HG03103 (cell line): Measurements from ENCODE around the gene JAKMIP1.

Experiments used
- ATAC-seq: cut with Tn5 transposase; IDR thresholded peaks from one replicate; pipeline ENCODE4 v1.9.1; 2021; ENCODE audit warnings: low read depth; ENCODE audit not compliant: unreplicated experiment

Gene JAKMIP1

DNA sequence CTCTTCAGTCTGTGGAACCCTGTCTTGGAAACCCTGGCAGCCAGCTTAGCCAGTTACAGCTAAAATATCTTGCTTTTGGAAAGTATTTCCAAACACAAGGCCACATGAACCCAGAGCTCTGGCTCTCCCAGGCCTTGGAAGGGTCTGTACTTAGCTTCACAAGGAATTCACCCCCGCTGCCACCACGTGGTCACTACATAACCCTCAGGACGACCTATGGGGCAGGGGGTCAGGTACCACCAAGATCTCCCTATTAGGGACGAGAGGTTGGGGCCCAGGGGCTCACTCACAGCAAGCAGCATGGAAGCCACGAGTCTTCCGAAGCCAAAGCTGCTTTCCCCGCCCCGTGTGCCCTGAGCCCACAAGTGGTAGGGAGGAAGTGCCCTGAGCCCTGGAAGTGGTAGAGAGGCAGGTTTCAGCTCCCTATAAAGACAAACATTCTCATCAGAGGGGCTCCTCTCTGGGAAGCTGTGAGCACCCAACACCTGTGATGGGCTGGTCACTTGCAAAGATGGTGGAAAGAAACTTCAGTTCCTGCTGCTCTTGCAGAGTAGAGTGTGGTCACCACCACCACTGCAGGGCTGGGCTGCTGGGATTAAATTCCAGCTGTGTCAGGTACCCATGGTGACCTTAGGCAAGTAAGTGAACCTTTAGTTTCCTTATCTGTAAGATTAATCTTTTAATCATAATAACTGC is 4.7 kb upstream of the JAKMIP1 start:
- ATAC-seq = no peak

DNA sequence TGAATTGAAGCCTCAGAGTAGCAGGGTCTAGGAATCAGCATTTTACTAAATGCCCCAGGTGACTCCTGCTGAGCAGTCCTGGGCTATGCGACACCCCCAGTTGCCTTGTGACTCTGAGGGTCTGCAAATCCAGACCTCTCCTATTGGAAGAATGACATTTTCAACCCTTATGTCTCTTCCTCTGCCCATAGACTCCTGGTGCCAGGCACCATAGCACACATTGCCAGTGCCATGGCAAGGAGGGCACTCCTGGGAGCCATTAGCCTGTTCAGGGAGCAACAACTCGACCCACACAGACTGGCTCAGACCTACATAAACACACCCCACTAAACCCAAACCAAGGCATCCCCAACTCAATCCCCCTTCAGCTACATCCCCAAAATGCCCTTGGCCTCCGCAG is 3.7 kb upstream of the JAKMIP1 start:
- ATAC-seq = no peak

DNA sequence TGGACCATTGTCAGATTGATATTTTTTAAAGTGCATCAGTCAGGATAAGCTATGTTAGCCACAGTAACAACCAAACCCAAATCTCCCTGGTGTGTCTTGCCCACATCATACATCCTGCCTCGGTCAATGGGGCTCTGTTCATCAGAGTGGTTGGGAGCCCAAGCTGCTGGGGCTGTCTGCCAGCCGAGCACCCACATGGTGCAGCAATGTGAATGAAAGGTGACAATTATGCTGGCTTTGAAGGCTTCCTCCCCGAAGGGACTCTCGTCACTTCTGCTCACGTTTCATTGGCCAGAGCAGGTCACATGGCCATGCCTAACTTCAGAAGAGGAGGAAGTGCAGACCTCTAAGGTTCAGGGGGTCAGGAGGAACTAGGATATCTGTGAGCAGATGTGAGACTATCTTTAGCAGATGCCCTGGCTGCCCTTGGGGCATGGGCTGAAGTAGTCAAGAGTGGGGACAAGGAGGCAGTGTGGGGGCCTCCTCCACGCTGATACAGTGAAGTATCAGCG is 1.3 kb upstream of the JAKMIP1 start:
- no peak for ATAC-seq

DNA sequence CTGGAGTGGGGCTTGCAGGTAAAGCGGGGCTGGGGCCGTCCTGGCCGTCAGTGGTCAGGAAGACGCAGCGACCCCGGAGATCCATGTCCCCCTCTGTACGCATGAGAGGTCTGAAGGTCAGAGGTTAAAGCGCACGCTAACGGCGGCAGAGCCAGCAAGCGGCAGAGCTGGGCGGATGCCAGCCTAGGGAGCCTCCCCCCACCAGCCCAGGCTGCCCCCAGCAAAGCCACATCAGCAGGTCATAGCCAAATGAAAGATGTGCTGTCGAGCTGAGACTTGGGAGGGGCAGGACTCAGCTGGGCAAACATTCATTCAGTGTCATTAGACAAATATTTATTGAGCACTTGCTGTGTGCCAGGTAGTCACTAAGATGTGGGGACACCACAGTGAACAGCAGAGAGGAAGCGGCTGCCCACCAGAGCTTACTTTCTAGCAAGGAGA is 593 bp upstream of the JAKMIP1 start:
- no peak for ATAC-seq

DNA sequence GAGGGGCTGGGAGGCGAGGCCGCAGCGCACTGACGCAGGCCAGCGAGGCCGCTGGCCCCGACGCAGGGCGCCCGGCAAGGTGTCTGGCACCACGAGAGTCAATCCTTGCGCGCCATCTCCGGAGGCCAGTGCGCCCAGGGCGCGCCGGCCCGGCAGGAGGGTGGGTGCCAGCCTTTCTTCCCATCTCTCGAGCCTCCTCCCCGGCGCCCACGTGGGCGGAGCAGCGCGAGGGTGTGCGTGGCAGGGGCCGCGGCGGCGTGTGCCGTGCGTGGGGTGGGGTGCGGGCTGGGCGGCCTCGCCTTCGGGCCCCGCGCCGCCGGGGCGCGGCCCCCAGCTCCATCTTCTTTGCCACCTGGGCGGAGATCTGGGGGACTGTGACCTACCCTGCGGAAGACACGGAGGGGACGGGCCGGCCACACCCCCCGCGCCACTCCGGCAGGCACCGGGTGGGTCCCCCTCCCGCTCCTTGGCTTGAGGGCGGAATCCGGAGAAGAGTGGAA is 877 bp downstream of the JAKMIP1 start:
- no peak for ATAC-seq

DNA sequence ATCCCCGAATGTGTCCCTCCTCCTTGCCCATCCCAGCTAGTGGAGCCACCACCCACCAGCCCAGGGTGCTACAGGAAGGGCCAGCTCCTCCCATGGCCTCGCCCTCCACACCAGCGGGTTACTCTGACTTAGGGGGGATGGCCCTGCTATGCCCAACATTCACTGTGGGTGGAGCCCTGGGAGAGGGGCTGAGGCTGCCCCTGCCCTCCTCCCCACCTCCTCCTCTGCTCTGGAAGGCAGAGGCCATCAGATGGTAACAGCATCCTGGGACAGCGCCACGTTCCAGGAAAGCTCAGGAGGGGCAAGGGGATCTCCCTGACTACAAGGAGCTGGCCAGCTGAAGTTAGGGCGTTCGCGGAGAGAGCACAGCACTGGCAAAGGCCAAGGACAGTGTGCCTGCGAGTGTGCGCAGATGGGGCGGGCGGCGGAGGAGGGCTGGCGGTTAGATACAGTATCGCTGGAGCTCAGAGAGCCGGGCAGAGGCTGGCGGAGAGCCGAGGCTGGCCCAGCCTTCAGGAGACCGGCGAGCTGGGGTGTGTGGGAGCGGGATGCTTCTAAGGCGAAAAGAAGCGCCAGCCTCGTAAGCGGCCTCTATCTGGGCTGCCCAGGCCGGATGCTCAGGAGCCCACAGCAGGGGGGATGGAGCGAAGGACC is 1.5 kb downstream of the JAKMIP1 start:
- ATAC-seq = no peak

DNA sequence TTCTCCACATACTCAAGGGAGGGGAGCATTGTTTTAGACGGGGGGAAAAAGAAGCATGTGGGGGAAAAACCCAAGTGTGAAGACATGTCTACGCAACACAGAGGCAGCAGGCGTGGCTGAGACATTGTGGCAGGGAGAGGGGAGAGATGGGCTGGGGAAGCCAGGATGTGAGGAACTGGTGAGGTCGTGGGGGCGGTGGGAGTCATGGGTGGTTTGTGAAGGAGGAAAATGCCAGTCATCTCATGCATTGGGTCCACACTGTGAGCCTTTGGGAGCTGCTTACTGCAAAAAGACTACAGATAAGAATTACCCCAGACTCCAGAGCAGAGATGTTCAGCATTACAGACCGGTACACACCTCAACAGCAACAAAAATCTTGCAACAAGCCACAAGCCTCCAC is 2.1 kb downstream of the JAKMIP1 start:
- ATAC-seq = no peak

DNA sequence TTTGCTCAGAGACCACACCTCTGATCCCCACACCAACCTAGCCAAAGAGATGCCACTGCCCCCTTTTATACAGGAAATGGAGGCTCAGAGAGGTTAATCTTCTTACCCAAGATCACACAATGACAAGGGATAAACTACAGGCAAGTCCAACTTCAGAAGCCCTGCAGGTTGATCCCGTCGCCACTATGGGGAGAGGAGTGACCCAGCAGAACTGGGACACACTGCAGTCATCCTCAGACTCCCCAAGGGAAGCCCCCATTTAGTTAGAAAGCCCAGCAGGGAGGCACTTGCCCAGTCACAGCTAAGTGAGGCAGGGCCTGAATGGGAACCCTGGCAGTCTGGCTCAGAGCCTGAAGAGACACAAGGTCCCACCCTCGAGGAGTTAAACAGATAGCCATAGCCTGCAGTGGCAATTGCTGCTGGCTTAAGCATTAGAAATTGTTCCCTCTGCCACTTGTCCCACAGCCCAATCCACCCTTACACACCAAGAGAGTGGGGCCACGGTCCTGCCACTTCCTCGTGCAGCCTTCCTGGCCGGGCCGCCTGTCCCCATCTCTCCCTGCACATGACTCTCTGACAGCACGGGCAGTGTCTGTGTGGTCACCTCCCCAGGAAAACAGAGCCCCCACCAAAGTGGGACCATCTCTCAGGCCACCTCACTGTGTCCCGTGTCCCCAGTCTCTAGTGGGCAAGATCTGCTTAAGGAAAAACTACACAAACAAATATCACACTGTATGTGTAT is 2.7 kb downstream of the JAKMIP1 start:
- ATAC-seq = no peak

DNA sequence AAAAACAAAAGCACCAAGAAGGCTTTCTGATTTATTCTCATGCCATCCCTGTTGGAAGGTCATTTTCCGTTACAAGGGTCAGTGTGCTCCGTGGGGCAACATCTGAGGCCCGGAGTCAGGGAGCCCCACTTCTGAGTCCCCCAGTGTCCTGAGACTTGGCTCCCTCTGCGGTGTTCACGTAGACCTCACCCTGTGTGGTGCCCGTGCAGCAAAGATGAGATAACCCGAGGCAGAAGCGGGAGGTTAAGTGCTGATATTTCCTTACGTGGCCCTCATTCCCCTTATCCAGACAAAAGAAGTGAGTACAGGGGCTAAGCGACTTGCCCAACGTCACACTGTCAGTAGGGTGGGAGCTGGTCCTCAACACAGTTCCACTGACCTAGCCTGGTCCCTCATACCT is 3.5 kb downstream of the JAKMIP1 start:
- ATAC-seq = no peak

DNA sequence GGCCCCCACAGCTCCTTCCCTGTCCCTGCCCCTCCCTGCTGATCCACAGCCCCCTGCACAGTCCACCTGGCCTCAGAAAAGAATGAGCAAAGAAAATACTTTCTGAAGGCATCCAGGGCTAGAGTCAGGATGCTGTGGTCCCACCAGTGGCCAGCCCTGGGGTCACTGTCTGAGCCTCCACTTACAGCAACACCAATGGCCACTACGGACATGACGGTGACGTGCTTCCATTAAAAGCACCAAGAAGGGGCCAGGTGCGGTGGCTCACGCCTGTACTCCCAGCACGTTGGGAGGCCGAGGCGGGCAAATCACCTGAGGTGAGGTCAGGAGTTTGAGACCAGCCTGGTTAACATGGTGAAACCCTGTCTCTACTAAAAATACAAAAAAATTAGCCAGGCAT is 4.0 kb downstream of the JAKMIP1 start:
- no peak for ATAC-seq

DNA sequence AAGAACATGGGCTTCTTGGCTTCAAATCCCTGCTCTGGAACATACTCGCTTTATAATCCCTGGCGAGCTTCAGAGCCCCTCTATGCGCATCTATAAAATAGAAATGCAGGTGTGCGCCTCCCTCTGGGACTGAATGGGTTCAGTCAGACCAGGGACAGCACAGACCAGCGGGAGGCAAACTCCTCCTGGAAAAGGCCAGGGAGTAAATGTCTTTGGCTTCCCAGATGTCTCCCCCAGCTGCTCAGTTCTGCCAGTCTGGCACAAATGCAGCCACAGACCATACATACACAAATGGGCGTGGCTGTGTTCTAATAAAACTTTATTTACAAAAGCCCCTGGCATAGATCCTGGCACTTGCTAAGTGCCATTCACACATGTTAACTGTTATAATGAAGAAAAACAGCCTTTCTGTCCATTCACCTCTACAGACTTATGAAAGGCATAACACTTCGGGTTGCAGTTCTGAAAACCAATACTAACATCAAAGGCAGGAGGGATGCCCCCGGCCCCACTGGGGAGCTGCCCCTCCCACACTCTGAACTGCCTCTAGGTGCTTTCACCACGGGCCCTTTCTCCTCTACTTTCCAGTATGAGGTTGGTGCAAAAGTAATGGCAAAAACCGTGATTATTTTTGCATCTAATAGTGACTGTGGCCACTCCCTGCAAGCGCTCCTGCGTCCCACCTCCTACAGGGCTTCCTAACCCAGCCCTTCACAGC is 4.6 kb downstream of the JAKMIP1 start:
- no peak for ATAC-seq

DNA sequence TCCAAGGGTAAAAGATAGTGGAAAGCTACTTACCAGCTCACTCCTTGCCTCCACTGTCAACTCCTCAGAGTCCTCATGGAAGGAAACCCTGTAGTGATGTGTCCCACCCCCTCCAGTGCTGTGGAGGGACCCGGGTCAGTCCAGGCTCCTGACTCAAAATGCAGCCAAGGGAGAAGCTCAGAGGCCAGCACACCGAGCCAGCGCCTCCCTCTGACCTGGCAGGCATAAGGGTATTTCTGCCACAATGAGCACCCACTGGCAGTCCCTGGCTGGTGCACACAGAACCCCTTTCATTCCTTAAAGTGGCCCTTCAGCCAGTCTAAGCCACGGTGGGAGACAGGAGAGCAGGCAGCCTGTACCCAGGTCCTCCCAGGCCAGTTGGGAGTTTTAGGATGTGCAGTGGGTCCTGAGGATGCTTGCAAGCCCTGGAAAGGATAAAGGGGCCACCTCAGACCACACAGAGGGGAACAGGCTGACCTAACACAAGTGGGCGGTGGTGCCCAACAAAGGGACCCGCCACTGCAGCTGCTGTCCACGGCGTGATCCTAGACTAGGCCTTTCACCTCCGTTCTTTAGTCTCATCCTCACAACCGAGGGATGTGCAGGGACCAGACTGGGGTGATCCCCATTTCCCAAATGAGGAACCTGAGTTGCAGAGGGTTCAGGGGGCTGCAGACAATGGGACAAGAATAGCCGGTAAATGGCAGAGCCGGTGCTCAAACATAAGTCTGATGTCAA is 5.7 kb downstream of the JAKMIP1 start:
- no peak for ATAC-seq

DNA sequence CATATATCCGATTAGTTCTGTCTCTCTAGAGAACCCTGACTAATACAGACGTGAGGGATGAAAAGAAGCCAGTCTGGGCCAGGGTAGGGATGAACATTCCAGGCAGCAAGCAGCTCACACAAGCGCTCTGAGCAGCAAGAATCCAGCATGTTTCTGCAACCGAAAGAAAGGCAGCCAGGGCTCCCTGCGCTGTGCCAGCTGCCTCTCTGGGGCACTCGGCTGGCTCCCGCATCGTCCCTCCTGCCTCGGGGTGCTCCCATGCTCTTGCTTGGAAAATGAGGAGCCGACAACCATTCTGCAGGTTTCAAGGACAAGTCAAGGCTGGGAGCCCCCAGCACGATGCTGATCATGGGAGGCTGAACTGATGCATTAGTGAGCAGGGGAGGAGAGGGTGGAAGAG is 7.0 kb downstream of the JAKMIP1 start:
- no peak for ATAC-seq

DNA sequence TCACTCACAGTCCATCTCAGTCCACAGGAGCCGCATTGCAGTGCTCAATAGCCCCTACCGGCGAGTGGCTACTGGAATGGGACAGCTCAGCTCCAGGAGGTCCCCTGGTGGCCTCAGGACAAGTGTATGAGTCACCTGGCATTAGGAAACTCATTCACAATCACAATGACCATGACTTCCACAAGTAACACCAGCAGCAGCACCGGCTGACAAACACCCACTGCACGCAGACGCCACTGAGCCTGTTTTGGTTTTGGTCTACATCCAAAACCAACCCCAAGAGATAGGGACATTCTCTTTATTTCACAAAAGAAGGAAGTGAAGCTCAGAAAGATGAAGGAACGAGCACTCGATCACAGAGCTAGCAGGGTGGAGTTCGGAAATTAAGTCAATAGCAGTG is 8.1 kb downstream of the JAKMIP1 start:
- ATAC-seq = no peak

DNA sequence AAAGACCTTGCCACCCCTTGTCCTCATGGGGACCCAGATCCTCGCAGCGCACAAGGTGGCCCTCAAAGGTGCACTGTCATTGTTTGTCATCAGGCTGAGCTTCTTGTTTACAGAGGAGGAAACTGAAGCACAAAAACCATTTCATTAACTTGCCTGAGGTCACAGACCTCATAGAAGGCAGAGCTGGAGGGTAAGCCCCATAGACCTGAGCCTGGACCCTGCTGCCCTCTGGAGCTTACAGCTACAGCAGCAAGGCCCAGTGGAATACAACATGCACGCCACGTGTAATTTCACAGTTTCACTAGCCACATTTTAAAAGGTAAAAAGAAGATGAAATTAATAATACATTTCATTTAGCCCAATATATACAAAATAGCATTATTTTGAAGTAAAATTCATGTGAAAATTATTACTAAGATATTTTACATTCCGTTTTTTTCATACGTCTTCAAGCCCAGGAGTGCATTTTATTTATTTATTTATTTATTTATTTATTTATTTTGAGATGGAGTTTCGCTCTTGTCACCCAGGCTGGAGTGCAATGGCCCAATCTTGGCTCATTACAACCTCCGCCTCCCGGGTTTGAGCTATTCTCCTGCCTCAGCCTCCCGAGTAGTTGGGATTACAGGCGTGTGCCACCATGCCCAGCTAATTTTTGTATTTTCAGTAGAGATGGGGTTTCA is 8.8 kb downstream of the JAKMIP1 start:
- no peak for ATAC-seq

DNA sequence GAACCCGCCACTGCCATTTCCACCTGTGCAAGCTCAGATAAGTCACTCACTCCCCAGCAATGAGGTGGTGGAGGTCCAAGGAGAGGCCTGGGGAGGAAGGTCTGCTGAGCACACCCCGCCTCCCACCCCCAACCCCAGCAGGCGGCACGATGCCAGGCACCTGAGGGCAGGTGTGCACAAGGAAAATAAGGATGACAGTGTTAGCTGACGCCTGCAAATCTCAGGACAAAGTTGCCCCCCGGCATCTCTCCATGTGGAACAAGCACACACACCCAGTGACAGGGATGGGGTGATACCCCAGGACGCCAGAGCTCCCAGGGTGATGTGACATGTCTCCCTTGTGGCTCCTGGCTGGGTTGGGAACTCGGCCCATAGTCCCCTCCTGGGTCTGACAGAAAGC is 9.9 kb downstream of the JAKMIP1 start:
- no peak for ATAC-seq

DNA sequence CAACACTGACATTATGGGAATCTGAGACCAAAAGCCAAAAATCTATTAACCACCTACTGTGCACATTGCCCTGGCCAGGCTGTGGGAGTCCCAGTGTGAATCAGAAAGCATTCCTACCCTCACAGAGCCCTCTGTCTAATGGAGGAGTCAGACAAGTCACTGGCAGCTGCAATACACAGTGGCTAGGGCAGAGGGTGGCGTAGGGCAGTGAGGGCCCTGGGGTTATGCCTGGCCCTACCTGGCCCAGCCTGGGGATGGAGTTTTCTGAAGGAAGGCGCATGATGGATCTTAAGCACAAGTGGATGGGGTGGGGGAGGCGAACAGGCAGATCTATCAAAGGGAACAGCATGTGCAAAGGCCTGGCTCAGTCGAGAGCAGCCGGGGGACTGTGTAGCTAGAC is 10.8 kb downstream of the JAKMIP1 start:
- ATAC-seq = no peak

DNA sequence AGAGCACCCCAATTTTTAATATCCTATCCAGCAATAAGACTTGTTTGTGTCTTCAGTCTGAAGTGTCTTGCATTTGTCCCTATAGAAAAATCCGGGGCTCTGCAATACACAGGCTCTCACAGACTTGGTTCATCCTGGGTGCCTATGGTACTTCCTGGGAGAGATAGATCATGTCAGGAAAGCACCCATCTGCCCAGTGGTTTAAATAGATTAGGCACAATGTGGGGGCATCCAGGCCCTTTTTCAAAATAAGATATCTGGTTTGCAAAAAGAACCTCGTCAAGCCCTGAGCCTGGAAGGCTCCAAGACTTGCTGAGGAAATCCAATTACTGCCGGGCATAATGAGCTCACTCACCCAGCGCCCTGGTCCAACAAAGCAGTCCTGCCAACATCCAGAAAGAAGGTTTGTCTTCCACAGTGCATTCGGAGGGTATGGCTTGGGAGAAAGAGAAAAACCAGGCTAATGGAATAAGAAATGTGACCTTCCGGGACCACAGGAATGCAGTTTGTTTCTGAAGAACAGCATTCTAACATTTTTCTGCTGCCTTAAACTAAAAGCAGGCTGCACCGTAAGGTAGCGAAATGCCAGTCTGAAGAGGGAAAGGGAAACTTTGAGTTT is 11.6 kb downstream of the JAKMIP1 start:
- no peak for ATAC-seq

DNA sequence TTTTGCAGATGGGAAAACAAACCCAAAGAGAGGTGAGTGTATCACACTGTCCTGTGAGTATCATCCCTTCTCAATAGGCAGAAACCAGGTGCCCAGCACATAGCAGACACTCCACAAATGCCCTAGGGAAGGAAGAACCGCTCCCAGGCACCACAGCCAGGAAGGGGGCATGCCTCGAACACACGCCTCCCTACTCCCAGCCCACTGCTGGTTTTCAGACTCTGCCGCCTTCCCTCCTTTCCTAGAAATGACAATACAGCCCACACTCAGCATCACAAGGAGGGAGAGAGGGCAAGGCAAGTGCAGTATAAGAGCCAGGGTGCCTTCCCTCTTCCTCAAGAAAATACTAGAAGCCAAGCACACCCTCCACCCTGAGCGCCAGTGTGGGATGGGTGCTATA is 16.2 kb downstream of the JAKMIP1 start:
- no peak for ATAC-seq
